Neural progenitor cell (in vitro differentiated cells): ENCODE measurements around the gene GPR132. TPM values are rescaled to one million over a fixed set of nuclear protein-coding genes. Genes with fewer than 3 reads are reported as not detected.

Source experiments
- DNase-seq: peaks from one replicate; pipeline ENCODE4 v3.0.0-alpha.2; 2016; ENCODE audit warnings: low spot score
- H2AFZ ChIP-seq: fragments of 200-600 bp; sonication (generic); replicated peaks from 2 replicates; pipeline ENCODE4 v1.6.1; 2016; ENCODE audit warnings: antibody characterized with exemption
- H3F3A ChIP-seq: fragments of 200-600 bp; sonication (generic); 2 replicates; pipeline ENCODE4 v1.6.1; 2016; ENCODE audit warnings: antibody characterized with exemption, low read depth
- H3K27ac ChIP-seq: fragments of 200-600 bp; sonication (generic); 2 replicates; pipeline ENCODE4 v1.5.1; 2016; ENCODE audit warnings: mild to moderate bottlenecking
- H3K27me3 ChIP-seq: fragments of 200-600 bp; sonication (generic); 2 replicates; pipeline ENCODE4 v1.6.1; 2016; ENCODE audit warnings: mild to moderate bottlenecking, moderate library complexity
- H3K36me3 ChIP-seq: fragments of 200-600 bp; sonication (generic); 2 replicates; pipeline ENCODE4 v1.5.1; 2016
- H3K4me1 ChIP-seq: fragments of 200-600 bp; sonication (generic); 2 replicates; pipeline ENCODE4 v1.6.1; 2016; ENCODE audit warnings: mixed run types
- H3K4me2 ChIP-seq: fragments of 200-600 bp; sonication (generic); 2 replicates; pipeline ENCODE4 v1.6.1; 2016
- H3K4me3 ChIP-seq: fragments of 200-600 bp; sonication (generic); 2 replicates; pipeline ENCODE4 v1.5.1; 2016
- H3K79me2 ChIP-seq: fragments of 200-600 bp; sonication (generic); 2 replicates; pipeline ENCODE4 v1.6.1; 2016; ENCODE audit warnings: low read depth
- H3K9ac ChIP-seq: fragments of 200-600 bp; sonication (generic); 2 replicates; pipeline ENCODE4 v1.6.1; 2016
- H3K9me3 ChIP-seq: fragments of 200-600 bp; sonication (generic); 2 replicates; pipeline ENCODE4 v1.5.1; 2016; ENCODE audit warnings: low read depth
- H4K20me1 ChIP-seq: fragments of 200-600 bp; sonication (generic); 2 replicates; pipeline ENCODE4 v1.6.1; 2016; ENCODE audit warnings: low read depth
- H3K27ac Mint-ChIP-seq: 3 replicates; pipeline ENCODE4 v1.8.0; 2021; ENCODE audit warnings: mixed read lengths
- H3K27me3 Mint-ChIP-seq: 2 replicates; pipeline ENCODE4 v1.8.0; 2022; ENCODE audit warnings: low read depth, mild to moderate bottlenecking, inconsistent platforms, moderate library complexity, mixed read lengths; ENCODE audit not compliant: insufficient read depth
- H3K36me3 Mint-ChIP-seq: 3 replicates; pipeline ENCODE4 v1.8.0; 2021; ENCODE audit warnings: mixed read lengths
- H3K4me1 Mint-ChIP-seq: 3 replicates; pipeline ENCODE4 v1.8.0; 2021; ENCODE audit warnings: mixed read lengths
- H3K4me3 Mint-ChIP-seq: 3 replicates; pipeline ENCODE4 v1.8.0; 2021; ENCODE audit warnings: mild to moderate bottlenecking, moderate library complexity, mixed read lengths
- H3K9me3 Mint-ChIP-seq: 3 replicates; pipeline ENCODE4 v1.8.0; 2020; ENCODE audit warnings: mixed read lengths
- EZH2 ChIP-seq: fragments of 200-600 bp; sonication (generic); IDR thresholded peaks from 2 replicates; pipeline ENCODE4 v1.6.1; 2017; ENCODE audit warnings: antibody characterized with exemption, mild to moderate bottlenecking, moderate library complexity
- EZH2phosphoT487 ChIP-seq: fragments of 200-600 bp; sonication (generic); IDR thresholded peaks from 2 replicates; pipeline ENCODE4 v1.6.1; 2017; ENCODE audit warnings: antibody characterized with exemption
- total RNA-seq: library from RNA; depleted of rRNA; stranded (reverse); fragments of >200 nt; gene quantifications from 2 replicates; pipeline ENCODE4 v1.2.3, GENCODE V29; 2015; ENCODE audit warnings: low replicate concordance
- TF ChIP-seq, protein P1 (sequence below): fragments of 200-600 bp; sonication (generic); IDR thresholded peaks from 2 replicates; pipeline ENCODE4 v1.5.1; 2017; ENCODE audit warnings: antibody characterized with exemption, mild to moderate bottlenecking

GPR132 gene
- total RNA-seq, 1 donor from 2014 or later, result 0.51 TPM

DNA sequence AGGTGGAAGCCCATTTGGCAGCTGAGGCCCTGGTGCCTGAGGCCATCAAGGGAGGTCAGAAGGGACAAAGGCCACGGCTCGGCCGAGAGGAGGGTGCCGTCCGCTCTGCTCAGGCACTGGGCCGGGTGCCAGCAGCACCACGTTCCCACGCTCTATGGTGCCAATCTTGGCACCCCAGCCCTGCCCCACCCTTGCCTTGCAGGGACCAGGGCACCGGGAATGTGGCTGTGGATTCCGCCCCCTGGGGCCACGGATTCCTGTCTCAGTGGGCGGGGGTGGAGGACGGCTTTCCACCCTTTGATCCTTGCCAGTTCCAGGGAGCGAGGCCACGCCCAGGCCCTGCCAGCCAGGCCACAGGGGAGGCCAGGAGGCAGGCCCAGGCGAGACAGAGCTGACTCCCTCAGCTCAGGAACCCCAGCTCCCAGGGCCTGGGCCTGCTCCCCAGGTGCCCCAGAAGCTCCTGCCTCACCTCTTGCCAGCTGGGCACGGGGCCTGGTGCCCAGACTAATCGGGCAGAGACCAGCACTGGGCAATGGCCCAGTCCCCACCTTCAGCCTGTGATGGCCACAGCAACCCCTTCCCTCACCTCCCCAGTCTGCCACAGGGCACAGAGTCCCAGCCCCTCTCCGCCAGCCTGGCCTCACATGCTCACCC is 26.4 kb upstream of the GPR132 start:
- peak overlapping the region; percentile 84 for H3K4me3 Mint-ChIP-seq
- H3K9ac ChIP-seq, result no peak overlapping the region

DNA sequence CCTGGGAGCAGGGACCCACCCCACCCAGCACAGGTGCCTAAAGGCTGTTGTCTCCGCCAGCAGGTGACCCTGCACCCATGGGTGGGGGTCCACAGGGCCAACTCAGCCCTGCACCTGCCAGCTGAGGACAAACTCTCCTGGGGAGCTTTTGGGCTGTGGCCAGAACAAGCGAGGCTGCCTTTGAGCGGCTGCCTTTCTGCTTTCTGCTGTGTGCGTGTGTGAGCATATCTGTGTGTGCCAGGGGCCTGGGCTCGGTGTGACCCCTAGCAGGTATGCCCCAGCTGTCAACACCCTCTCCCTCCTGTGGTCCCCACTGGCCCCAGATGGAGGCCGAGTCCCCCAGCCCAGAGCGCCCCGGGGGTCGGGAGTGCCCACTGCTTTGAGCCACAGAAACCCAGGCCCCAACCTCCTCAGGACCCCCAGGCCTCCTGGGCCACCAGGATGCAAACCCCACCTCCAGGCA is 25.9 kb upstream of the GPR132 start:
- TF ChIP-seq EZH2phosphoT487 (no peak), EZH2 (no peak)
- TF ChIP-seq, protein P1, sequence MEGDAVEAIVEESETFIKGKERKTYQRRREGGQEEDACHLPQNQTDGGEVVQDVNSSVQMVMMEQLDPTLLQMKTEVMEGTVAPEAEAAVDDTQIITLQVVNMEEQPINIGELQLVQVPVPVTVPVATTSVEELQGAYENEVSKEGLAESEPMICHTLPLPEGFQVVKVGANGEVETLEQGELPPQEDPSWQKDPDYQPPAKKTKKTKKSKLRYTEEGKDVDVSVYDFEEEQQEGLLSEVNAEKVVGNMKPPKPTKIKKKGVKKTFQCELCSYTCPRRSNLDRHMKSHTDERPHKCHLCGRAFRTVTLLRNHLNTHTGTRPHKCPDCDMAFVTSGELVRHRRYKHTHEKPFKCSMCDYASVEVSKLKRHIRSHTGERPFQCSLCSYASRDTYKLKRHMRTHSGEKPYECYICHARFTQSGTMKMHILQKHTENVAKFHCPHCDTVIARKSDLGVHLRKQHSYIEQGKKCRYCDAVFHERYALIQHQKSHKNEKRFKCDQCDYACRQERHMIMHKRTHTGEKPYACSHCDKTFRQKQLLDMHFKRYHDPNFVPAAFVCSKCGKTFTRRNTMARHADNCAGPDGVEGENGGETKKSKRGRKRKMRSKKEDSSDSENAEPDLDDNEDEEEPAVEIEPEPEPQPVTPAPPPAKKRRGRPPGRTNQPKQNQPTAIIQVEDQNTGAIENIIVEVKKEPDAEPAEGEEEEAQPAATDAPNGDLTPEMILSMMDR, result no peak
- no peak overlapping the region for H3K4me2 ChIP-seq

More for the DNA sequence above, 26.4 kb upstream of the GPR132 start:
- TF ChIP-seq, protein P1, result no peak
- no peak for TF ChIP-seq EZH2
- TF ChIP-seq EZH2phosphoT487, result no peak
- H3F3A ChIP-seq, result peaks cover 33% of the 10 kb centered on the region
- no peak overlapping the region for H2AFZ ChIP-seq
- no peak overlapping the region for H3K27ac ChIP-seq
- peaks cover 36% of the 10 kb centered on the region for H4K20me1 ChIP-seq
- H3K4me1 ChIP-seq, result peaks cover 16% of the 10 kb centered on the region
- no peaks in the 10 kb centered on the region for H3K79me2 ChIP-seq
- no peak overlapping the region for H3K4me2 ChIP-seq
- Mint-ChIP-seq H3K4me1 (peaks cover 17% of the 10 kb centered on the region), H3K27me3 (peaks cover 22% of the 10 kb centered on the region), H3K27ac (peak overlapping the region; percentile 83), H3K36me3 (no peaks in the 10 kb centered on the region), H3K9me3 (peaks cover 3% of the 10 kb centered on the region)
- no peaks in the 10 kb centered on the region for H3K36me3 ChIP-seq
- H3K27me3 ChIP-seq, result peaks cover 68% of the 10 kb centered on the region
- no peaks in the 10 kb centered on the region for H3K9me3 ChIP-seq
- no peak for DNase-seq
- no peak overlapping the region for H3K4me3 ChIP-seq

DNA sequence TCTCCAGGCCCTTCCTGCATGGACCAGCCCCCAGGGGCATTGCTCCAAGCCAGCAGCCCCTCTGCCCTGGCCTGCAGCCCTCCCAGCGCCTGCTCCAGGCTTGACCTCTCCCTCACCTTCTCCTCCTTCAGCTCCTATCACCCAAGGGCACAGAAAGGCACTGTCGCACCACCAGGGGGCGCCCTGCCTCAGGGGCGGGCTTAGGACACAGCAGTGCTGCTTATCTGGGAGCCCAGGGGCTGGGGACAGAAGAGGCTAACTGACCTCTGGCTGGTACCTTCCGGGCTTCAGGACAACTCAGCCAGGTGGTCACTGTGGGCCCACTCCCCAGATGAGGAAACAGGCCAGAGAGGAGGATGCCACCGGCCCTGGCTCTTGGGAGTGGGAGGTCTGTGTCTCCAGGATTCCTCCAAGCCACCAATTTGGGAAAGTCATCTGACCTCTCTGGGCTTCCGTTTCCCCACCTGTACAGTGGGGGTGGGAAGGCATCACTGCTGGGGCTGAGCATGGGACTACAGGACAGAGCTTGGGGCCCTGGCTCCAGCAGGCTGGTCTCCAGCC is 25.3 kb upstream of the GPR132 start:
- peaks cover 36% of the 10 kb centered on the region for H4K20me1 ChIP-seq
- peak; percentile 91 for DNase-seq
- peaks cover 17% of the 10 kb centered on the region for H3K4me1 Mint-ChIP-seq
- H3K27me3 Mint-ChIP-seq, result peaks cover 23% of the 10 kb centered on the region
- peaks cover under 1% of the 10 kb centered on the region for H3K9me3 Mint-ChIP-seq
- no peak overlapping the region for H3K4me3 Mint-ChIP-seq
- H3K27ac Mint-ChIP-seq, result no peak overlapping the region
- H3K79me2 ChIP-seq, result no peaks in the 10 kb centered on the region
- H3K27ac ChIP-seq, result no peak overlapping the region
- no peaks in the 10 kb centered on the region for H3K9me3 ChIP-seq
- H3K4me1 ChIP-seq, result peaks cover 16% of the 10 kb centered on the region
- H2AFZ ChIP-seq, result no peak overlapping the region
- peaks cover 37% of the 10 kb centered on the region for H3F3A ChIP-seq
- TF ChIP-seq EZH2phosphoT487 (no peak), EZH2 (no peak)
- TF ChIP-seq, protein P1, result peak; percentile 98
- no peak overlapping the region for H3K4me3 ChIP-seq
- peaks cover 70% of the 10 kb centered on the region for H3K27me3 ChIP-seq
- no peak overlapping the region for H3K4me2 ChIP-seq
- H3K36me3 Mint-ChIP-seq, result no peaks in the 10 kb centered on the region
- H3K36me3 ChIP-seq, result no peaks in the 10 kb centered on the region
- no peak overlapping the region for H3K9ac ChIP-seq

More for the DNA sequence above, 25.9 kb upstream of the GPR132 start:
- no peak for DNase-seq
- Mint-ChIP-seq H3K9me3 (peaks cover 3% of the 10 kb centered on the region), H3K27me3 (peaks cover 24% of the 10 kb centered on the region), H3K27ac (no peak overlapping the region), H3K4me1 (peaks cover 17% of the 10 kb centered on the region), H3K36me3 (no peaks in the 10 kb centered on the region), H3K4me3 (no peak overlapping the region)
- Histone ChIP-seq H3K27me3 (peaks cover 72% of the 10 kb centered on the region), H3K79me2 (no peaks in the 10 kb centered on the region), H3K9ac (no peak overlapping the region), H3K4me3 (no peak overlapping the region), H3K36me3 (no peaks in the 10 kb centered on the region), H3F3A (peaks cover 37% of the 10 kb centered on the region), H3K27ac (no peak overlapping the region), H4K20me1 (peaks cover 36% of the 10 kb centered on the region), H3K4me1 (peaks cover 16% of the 10 kb centered on the region), H3K9me3 (no peaks in the 10 kb centered on the region), H2AFZ (no peak overlapping the region)
